HS-27A (cell line): ENCODE measurements around the gene BEX3.
"Not testable (repeated sequence)": the region's sequence is repeated elsewhere in the genome, so short reads cannot be mapped to it uniquely, and the experiment has no call there.

Source experiments
- DNase-seq: peaks from one replicate; pipeline ENCODE4 v3.0.0-alpha.2; 2012; ENCODE audit warnings: low read depth, missing footprints

The BEX3 gene

GRCh38 chrX:103376118-103376978, at the start of gene BEX3:
Gene BEX3 (plus strand): TSS chrX:103376538. CDS start chrX:103377522, 984 bp downstream.
- no peak for DNase-seq

- DNase-seq = no peak
Observed at GRCh38 chrX:103329991-103330390, 46.3 kb upstream of the BEX3 start, which contains the start of gene TCEAL7. Gene TCEAL7 (plus strand): TSS chrX:103330239. CDS start chrX:103331404, 1,165 bp downstream.

- no peak for DNase-seq
Observed at GRCh38 chrX:103330681-103331288, 45.6 kb upstream of the BEX3 start.

DNA sequence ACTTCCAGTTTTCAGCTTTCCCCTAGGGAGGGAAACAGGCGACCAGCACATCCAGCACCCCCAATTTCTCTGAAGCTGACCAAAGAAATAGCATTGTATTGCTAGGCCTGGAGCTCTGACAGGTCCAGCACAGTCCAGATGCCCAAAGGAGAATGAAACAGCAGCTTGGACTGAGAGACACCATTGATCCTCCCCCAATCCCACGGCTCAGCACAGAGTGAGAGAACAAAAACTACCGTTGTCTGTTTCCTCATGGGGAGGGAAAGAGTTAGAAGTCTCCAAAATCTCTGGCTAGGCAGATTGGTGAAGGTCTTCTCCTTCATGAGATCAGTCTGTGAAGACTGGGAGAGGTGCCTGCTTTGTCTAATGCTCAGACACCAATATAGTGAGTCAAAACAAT, 37.7 kb upstream of the BEX3 start:
- no peak for DNase-seq

DNA sequence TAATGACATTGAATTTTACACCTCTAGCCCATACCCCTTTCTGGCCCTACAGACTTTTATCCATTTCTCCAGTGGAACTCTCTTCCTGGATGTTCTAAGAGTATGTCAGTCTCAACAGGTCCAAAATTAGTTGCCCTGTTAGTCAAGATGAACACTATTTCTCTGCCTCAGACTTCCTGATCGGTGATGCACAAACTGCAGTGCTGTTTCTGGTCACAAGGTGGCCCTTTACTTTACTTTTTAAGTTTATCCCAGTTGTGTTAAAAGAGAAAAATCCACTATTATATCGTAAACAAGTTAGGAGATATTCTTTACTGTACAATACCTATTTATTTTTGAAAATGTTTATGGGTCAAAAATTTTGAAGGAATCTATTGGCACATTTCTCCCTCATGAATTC, 33.2 kb upstream of the BEX3 start:
- no peak for DNase-seq

- no peak for DNase-seq
Observed at GRCh38 chrX:103344606-103345005, 31.7 kb upstream of the BEX3 start.

GRCh38 chrX:103347682-103348397, 28.5 kb upstream of the BEX3 start:
- no peak for DNase-seq

- DNase-seq = no peak
Observed at GRCh38 chrX:103356130-103356798, 20.1 kb upstream of the BEX3 start, which contains the start of gene TCEAL9. Gene TCEAL9 (plus strand): TSS chrX:103356506. CDS start chrX:103357685, 1,179 bp downstream.

GRCh38 chrX:103356858-103357257, 19.5 kb upstream of the BEX3 start:
- DNase-seq = no peak

- no peak for DNase-seq
Observed at GRCh38 chrX:103357871-103358270, 18.5 kb upstream of the BEX3 start.

- DNase-seq = not testable (repeated sequence)
Observed at GRCh38 chrX:103359605-103360004, 16.7 kb upstream of the BEX3 start.

DNA sequence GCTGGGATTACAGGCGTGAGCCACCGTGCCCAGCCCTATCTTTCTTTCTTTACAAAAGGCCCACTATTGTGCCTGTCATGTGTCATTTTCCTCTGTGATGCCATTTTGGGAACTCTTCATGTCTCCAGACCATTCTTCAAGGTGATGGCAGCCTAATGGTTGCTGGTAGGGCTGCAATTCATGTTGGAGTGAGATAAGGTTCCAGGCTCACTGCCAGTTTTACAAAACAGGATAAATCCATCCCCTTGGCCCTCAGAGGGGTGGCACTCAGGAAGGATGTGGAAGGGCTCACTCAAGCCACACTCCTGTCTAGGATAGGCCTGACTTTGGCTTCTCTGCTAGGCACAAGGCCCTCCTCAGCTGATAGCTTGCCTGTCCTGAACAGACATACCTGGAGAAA, 16.2 kb upstream of the BEX3 start:
- no peak for DNase-seq

- no peak for DNase-seq
Observed at GRCh38 chrX:103360916-103361315, 15.4 kb upstream of the BEX3 start.

- no peak for DNase-seq
Observed at GRCh38 chrX:103361798-103362197, 14.5 kb upstream of the BEX3 start.

DNA sequence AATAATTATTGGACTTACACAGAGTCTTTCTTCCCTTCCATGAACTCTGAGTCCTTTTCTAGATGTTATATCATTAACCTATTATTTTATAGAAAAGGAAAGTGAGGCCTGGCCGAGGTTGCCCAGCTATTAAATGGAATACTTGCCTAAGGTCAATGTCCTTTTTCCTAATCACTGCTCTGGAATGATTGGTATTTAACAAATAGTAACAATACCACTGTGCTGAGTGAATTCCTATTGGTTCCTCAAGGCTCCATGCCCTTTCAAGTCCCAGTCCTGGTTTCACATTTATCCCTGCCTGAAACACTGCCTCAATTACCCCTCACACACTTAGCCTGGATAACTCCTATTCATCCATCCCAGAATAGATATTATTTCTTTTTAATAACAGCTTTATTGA, 13.9 kb upstream of the BEX3 start:
- DNase-seq = no peak

GRCh38 chrX:103363046-103363445, 13.3 kb upstream of the BEX3 start:
- no peak for DNase-seq

DNA sequence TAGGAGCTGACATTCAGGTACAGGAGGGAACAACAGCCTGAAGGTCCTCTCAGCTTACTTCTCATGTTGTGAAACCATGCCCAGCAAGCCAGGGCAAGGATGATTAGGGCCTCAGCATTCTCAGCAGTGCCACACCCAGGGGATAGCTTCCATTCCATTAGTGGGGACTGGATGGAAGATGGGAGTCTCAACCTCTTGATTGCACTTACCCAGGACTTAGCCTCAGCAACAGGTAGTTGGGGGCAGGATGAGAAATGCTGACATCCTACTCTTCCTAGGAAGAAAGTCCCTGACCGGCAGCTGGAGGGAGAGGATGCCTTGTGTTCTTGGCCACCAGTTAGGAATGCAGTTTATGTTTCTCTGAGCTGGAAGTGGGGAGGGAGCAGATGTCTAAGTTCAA, 8.8 kb upstream of the BEX3 start:
- DNase-seq = no peak

- DNase-seq = no peak
Observed at GRCh38 chrX:103369479-103369878, 6.9 kb upstream of the BEX3 start.

- no peak for DNase-seq
Observed at GRCh38 chrX:103372886-103373285, 3.5 kb upstream of the BEX3 start.

GRCh38 chrX:103373581-103373980, 2.8 kb upstream of the BEX3 start:
- DNase-seq = no peak

GRCh38 chrX:103376979-103377324, 614 bp downstream of the BEX3 start:
- DNase-seq = no peak

DNA sequence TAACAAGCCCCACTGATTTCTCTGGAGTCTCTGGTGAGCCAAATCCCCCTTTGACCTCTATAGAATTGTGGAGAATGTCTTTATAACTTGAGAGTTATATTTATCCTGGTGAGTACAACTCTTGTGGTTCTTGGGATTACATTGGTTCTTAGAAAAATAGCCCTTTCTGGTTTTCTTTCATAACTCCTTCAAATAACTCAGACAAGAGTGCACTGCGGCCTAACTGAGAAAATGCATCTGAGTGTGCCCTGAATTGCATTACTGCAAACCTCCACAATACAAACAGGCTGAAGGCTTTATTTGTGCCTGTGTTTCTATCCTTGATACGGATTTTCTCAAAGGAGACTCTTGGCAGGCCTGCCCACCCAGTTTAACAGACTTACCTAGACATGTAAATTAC, 2.7 kb downstream of the BEX3 start:
- no peak for DNase-seq
